GM21381 (cell line): ENCODE results near the gene SSMEM1.
"Not testable (repeated sequence)": the region's sequence is repeated elsewhere in the genome, so short reads cannot be mapped to it uniquely, and the experiment has no call there.

Experiments used
- ATAC-seq: cut with Tn5 transposase; IDR thresholded peaks from one replicate; pipeline ENCODE4 v1.9.1; 2021; ENCODE audit warnings: mild to moderate bottlenecking, moderate library complexity; ENCODE audit not compliant: unreplicated experiment

SSMEM1 gene

DNA sequence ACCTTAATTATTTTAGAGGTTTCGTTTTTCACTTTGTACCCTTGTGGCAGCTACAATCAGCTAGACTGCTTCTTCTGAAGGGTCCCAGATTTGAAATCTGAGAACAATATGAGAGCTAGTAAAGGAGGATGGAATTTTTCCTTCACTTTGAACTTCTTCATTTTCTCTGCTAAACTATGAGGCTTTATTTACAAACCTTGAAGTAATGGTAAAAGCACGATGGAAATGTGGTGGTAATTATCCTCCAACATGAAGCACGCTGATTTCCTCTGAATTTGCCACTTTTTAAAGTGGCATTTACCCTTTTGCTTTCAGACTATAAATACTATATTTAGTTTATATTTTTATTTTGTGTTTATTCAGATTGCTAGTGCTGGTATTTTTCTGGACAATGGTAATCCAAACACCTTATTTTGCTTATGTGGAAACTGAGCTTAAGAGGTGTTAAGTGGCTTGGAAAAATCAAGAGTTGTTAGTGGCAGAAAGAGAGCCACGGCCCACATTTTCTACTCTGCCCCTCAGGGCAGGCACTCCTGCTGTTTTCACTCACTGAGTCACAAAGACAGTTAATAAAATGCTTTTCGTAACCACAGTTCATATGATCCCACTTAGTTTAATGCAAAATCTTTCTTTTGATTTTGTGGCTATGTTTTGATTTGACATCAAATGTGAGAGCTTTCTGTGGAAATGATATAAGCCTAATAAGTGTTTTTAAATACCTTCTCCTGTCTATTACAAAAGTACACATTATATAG lies 2.7 kb downstream of the SSMEM1 start:
- ATAC-seq: no peak

DNA sequence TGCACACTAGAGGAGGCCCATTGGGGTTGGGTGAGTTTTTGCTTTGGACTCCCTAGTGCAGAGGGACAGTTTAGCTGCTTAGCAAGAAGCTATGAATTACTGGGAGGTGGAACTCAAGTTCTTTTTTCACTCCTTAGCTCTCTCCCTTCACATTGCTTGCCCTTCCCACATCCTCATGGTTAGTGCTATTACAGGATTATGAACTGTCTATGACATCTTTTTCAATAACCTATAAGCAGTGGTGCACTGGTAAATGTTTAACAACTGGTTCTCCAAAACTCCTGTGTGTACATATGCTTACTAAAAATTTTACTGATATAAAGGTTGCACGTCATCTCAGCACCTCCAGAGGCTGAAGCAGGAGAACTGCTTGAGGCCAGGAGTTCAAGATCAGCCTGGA lies 6.2 kb downstream of the SSMEM1 start:
- no peak for ATAC-seq

DNA sequence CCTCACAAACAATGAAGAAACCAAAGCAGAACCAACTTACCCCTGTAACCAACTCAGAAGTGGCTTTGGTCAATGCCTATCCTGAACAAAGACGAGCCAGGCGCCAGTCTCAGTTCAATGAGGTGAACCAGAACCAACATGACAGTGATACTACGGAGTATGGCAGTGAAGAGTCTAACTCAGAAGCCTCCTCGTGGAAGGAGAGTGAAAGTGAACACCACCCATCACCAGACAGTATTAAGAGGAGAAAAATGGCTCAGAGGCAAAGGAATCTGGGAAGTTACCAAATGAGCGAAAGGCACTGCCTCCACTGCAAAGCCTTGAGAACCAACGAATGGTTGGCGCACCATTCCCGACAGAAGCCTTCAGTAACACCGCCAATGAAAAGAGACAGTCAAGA lies 8.4 kb downstream of the SSMEM1 start:
- ATAC-seq: no peak

DNA sequence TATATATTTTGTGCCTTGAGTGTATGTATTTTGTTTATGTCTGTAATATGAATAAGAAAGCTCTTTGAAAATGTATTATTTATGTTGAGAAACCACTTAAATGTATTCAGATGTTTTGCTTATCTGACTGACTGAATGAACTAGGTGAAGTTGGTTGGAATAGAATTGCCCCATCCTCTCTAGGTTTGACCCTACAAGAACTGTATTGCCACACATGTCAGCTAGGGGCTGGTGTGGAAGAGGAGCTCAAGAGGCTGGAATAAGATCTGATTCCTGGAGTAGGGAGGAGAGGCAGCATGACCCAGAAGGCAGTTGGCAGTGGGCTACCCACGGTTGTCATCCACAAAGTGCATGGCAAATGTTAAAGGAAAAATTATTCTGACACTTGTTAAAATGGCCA lies 9.1 kb downstream of the SSMEM1 start:
- no peak for ATAC-seq

DNA sequence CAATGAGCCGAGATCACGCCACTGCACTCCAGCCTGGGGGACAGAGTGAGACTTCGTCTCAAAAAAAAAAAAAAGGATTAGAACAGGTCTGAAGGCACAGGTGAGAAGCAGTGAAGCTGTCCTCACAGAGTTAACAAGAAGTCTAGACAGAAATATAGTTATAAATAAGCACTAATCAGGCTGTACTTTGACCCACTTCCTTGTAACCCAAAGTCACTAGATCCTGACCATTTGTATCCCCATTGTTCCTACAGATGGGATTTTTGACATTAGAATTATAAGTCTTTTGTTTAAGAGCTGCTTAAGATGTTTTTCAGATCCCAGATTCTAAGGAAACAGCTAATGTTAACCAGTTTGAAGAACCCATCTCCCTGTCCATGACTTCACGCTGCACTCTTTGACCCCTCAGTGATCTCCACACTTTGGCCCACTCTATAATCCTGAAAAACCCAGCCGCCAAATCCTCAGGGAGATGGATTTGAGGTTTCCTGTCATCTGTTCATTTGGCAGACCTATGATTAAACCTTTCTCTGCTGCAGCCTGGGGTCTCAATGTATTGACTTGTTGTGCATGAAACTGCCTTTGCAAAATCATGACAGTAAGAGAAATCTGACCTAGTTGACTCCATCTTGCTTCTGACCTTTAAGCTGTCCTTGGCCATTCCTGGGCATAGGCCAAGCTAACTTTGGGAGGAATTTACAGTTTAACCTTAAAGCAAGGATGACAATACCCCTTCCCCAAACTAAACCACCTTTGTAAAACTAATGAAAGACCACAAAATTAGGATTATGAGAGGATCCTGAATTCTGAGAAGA lies 11.4 kb downstream of the SSMEM1 start:
- ATAC-seq: no peak

DNA sequence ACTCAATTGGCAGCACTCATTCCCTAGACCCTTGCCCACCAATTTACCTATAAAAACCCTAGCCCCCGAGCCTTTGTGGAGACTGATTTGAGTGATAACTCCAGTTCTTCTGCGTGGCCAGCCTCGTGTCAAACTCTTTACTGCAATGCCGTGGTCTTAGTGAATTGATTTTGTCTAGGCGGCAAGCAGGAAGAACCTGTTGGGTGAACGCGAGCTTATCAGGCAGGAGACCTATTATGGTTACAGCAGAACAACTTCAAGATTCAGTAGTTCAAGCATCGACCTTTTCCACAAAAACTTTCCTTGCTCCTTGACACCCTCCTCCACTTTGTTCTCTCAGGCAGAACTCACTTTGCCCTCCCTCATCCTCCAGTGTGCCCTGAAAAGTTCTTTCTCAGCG lies 12.2 kb downstream of the SSMEM1 start:
- ATAC-seq: no peak

DNA sequence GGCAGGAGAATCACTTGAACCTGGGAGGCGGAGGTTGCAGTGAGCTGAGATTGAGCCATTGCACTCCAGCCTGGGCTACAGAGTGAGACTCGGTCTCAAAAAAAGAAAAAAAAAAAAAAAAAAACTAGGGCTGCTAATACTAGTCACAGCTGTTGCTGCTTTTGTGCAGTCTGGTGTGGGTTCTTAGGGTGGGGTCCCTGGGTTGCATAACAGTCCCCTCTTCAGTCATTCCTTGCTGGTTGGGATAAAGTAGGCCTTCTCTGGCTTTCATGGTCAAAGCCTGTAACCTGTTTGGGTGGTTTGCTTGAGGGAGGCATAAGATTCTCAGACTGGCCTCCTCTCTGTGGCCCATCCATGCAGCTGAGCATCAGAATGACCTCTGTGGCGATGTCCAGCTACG lies 14.1 kb downstream of the SSMEM1 start:
- ATAC-seq: no peak

DNA sequence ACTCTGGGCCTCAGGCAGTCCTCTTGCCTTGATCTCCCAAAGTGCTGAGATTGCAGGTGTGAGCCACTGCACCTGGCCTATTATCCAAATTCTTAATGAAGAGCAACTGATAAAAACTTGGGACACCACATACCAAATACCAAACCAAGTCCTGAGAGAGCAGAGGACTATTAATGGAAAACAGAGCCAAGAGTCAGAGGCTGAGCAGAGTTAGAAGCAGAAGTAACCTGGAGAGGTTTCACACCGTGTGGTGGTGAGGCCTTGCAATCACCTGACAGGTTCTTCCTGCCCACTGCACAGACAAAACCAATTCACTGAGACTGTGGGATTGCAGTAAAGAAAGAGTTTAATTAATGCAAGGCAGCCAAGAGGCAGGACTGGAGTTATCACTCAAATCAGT lies 16.0 kb downstream of the SSMEM1 start:
- no peak for ATAC-seq

DNA sequence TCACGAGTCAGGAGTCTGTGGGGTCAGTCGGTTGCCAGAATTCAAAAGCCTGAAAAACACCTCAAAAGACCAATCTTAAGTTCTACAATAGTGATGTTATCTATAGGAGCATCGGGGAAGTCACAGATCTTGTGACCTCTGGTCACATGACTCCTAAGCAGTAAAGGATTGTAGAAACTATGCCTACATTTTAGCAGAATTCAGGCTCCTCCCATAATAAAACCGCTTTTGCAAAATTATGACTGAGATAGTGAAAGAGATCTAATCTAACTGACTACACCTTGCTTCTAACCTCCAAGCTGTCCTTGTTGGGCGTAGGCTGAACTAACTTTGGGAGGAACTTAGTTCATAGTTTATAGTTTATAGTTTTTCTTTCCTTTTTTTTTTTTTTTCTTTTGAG lies 16.6 kb downstream of the SSMEM1 start:
- no peak for ATAC-seq

DNA sequence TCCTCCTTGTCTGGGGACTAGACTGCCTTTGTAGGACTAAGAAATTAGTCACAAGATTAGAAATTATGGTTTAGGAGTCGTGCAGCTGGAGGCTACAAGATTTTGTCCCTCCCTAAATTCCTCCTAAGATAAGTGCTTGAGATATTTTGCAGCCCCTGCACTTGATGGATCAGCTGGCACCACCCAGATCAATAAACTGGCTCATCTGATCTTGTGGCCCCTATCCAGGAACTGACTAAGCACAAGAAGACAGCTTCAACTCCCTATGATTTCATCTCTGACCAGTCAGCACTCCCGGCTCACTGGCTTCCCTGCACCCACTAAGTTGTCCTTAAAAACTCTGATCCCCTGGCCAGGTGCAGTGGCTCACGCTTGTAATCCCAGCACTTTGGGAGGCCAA lies 17.3 kb downstream of the SSMEM1 start:
- not testable (repeated sequence) for ATAC-seq

DNA sequence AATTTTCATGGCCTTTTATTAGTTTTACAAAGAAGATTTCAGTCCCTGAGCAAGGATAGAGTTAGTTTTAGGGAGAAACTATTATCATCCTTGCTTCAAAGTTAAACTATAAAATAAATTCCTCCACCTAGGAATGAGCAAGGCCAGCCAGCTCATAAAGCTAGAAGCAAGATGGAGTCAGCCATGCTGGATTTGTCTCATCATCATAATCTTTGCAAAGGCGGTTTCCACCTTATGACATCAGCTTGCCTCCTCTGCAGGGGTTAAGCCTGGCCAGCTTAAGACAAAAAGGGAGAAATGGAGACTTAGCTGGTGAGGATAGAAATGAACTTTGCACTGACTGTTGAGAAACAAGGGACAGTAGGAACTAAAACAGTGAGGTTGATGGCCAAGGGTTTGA lies 18.7 kb downstream of the SSMEM1 start:
- no peak for ATAC-seq

DNA sequence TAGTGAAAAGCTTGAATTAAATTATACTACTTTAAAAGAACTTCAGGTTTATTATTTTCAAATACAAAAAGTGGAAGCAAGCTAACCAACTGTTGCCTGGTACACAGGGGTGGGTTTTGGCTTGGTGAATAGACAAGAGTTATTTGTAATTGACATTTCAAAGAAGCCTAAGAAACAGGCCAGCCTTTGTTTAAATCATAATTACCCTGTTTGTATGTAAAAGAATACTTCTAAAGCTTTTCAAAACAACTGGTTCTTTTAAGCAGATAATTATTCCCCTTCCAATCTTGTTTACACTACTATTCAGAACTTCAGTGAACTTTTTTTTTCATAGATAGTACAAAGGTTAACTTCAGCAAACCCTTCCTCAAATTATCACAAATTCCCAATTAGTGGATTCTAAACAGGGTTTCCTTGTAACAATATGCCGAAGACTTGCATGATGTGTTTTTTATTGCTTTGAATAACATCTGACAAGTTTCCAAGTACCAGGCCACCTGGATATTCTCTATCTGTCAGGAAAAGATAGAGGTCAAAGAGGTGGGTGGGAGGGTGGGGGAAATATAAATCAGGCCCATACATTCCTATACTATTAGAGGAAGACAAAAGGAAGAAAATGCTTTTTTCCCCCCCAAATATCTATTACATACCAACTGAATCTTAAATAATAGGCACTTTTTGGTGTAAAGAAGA lies 20.4 kb downstream of the SSMEM1 start:
- ATAC-seq: no peak

DNA sequence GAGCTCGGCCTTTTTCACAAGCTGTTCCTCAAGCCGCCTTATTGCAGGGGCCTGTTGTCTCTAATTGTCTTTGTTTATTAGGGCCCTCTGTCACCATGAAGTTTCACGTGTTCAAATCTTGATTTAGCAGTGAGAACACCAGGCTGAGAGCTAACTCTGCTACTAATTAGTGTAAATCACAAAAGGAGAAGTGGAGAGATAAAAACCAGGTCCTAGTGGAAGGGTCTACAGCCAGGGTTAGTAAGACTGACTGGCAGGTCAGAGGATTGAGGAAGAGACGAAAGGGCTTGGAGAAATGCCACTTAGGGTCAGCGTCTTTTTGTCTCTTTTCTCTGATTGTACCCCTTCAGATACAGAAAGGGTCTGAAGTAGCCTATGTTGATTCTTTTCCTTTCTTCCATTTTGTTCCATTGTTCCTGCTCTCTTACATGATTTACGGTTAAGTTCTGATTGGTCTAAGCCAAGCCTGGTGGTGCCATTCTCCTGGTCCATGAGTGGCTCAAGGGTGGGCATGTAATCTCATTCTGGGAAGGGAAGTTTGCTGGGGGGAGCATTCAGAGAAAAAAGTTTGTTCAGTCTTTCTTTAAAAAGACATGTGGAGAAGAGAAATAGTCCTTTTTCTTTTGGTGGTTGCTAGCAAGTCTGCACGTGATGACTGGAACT lies 21.3 kb downstream of the SSMEM1 start:
- ATAC-seq: no peak

DNA sequence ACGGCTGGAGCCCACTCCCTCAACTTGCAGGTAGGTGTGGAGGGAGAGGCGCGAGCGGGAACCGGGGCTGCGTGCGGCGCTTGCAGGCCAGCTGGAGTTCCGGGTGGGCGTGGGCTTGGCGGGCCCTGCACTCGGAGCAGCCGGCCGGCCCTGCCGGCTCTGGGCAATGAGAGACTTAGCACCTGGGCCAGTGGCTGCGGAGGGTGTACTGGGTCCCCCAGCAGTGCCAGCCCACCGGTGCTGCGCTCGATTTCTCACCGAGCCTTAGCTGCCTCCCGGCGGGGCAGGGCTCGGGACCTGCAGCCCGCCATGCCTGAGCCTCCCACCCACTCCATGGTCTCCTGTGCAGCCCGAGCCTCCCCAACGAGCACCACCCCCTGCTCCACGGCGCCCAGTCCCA lies 22.3 kb downstream of the SSMEM1 start:
- not testable (repeated sequence) for ATAC-seq

DNA sequence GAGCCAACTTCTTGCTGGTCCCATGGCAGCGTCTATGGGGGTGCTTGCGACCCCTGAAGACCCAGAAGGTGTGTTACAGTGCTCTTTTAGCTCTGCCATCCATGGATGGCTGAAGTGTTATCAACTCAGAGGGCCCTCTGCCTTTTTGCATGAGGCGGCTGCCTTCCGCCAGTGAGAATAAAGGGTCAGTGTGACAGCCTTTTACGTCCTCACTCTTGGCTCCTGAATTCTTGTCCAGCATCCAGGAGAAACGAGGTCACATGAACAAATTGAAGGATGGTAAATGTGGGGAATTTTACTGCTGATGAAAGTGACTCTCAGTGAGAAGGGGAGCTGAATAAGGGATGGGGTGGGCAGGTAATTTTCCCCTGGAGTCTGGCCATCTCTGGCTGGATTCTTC lies 24.1 kb downstream of the SSMEM1 start:
- ATAC-seq: no peak

DNA sequence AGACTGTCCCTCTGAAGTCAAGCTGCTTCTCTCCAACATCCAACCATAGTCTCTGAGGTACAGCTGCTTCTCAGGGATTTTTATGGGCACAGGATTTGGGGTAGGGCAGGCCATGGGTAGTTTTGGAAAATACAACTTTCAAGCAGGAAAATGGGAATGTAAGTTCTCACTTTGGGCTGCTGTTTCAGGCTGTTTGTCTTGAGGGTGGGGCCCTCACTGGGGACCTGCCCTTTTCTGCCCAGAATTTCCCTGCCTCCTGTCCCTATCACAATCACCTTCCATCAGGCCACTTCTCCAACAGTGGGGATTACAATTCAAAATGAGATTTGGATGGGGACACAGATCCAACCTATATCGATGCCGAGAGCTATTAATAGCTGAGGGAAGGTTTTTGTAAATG lies 24.5 kb downstream of the SSMEM1 start:
- no peak for ATAC-seq

DNA sequence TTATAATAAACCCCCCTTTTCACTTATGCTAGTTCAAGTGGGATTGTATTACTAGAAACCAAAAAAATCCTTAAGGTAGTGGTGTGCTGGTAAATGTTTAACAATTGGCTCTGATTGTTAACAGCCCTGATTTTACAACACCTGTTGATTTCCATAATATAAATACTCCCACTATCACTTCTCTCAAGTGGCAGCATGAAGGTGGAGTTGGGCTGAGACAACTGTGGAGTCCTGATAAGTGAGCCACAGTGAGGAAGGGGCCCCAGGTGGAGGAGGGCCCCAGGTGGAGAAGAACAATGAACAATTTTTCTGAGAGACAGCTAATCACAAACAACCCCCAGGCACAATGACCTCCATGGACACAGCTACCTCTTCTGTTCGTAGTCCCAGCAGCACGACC lies 26.4 kb downstream of the SSMEM1 start:
- no peak for ATAC-seq

DNA sequence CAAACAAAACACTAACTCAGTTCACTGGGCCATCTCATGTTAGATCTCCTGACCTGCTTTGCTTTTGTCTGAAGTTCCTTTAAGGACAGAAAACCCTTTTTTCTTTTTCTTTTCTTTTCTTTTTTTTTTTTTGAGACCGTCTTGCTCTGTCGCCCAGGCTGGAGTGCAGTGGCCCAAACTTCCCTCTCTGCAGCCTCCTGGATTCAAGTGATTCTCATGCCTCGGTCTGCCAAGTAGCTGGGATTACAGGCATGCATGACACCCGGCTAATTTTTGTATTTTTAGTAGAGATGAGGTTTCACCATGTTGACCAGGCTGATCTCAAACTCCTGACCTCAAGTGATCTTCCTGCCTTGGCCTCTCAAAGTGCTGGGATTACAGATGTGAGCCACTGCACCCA lies 28.7 kb downstream of the SSMEM1 start:
- not testable (repeated sequence) for ATAC-seq

DNA sequence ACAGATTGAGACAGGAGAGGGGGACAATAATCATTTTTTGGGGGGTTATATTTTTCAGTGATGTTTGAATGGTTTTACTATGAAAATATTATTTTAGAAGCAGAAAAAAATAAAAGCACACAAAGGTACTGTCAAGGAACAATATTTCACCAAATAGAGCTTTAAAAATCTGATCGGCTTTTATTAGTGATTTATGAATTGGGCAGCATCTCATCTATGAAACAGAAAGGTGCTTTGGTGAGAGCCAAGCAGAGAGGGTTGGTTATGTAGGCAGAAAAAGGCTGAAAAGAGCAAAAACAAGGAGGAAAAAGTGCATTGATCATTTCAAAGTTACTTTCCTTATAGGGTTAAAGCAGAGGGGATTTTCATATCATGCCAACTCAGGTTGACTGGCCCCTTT lies 32.6 kb downstream of the SSMEM1 start:
- ATAC-seq: no peak

DNA sequence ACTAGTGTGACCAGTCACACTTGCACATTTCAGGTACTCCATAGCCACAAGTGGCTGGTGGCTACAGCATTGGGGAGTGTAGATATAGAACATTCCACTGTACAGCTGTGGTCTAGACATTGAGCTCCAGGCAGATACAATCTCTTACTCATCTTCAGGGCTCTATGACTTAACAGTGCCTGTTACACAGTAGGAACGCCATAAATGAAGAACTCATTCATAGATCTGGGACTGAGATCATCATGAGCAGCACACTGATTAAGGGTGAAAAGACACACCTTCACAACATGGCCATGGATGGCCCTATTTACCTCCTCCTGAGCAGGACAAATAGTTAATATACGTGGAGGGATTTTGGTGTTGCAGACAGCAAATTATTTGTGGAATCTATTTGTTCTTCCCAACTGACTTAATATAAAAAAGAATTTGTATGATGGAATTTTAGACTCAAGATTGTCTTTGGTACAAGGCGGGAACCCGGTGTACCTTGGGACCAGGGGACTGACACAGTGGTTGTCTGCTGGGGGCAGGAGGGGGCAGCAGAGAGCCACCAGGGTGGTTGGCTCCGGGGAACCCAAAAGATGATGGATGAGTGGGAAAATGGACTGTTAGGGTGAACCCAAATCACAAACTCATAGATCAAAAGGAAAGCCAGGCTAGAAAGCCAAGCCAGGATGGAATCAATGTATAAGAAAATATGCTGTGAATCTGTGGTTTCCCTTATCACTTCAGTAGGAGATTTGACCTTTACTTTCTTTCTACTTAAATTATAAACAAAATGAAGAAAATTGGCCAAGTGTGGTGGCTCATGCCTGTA lies 34.7 kb downstream of the SSMEM1 start:
- no peak for ATAC-seq
